Stimulated activated CD8-positive, alpha-beta memory T cell treated with anti-CD3 and anti-CD28 coated beads, Interleukin-12 subunit alpha, Interleukin-12 subunit beta, amount 100 ng/mL, for 4 hours (primary cell): ENCODE data around the gene OR9A2.

Source experiments
- DNase-seq: peaks from one replicate; pipeline ENCODE4 v3.0.0-alpha.2; 2020; ENCODE audit warnings: low read depth

OR9A2 gene

DNA sequence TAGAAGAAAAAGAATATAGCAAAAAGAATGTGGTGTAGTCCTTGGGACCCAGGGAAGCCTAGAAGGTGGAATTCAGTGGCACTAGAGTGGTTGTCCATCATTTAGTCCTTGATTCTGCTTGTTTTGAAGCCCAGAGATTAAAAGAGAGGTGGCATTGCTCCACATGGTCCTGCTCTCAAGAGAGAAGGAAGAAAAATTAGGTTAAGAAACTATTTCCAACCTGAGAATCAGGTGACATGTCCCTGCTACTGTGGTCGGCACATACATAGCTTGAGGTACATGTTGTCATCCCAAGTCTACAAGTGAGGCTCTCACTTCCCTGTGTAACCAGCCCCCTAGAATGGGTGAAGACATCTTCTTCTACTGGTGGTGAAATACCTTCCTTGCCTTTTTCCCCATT lies at the start of gene OR9A2:
TSS of gene OR9A2 (minus strand) at position 101 of the 400 bp plus-strand sequence. CDS start at position 101, 0 bp downstream.
- no peak for DNase-seq

GRCh38 chr7:143074141-143074540 lies 47.2 kb upstream of the OR9A2 start:
- no peak for DNase-seq

GRCh38 chr7:143073556-143073955 lies 46.6 kb upstream of the OR9A2 start:
- no peak for DNase-seq

GRCh38 chr7:143069912-143070500 lies 43.1 kb upstream of the OR9A2 start:
- DNase-seq, result no peak

GRCh38 chr7:143068446-143068845 lies 41.5 kb upstream of the OR9A2 start:
- DNase-seq, result no peak

DNA sequence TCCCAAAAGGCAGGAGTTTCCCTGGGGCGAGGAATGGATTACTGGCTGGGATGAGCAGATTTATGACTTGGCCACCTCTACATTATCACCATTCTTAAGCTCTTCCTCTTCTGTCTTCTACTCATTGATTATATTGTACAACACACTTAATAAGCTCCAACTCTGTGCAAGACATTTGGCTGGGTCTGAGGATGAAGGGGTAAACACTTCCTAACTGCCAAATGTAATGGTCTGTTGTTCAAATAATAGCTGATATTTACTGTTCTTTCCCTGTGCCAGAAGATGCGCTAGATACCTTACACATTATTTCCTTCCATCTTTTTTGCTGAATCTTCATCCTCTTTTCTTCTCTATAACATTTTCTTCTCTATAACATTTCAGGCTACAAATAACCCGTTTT lies 36.8 kb upstream of the OR9A2 start:
- no peak for DNase-seq

GRCh38 chr7:143055754-143056153 lies 28.8 kb upstream of the OR9A2 start:
- DNase-seq, result no peak

DNA sequence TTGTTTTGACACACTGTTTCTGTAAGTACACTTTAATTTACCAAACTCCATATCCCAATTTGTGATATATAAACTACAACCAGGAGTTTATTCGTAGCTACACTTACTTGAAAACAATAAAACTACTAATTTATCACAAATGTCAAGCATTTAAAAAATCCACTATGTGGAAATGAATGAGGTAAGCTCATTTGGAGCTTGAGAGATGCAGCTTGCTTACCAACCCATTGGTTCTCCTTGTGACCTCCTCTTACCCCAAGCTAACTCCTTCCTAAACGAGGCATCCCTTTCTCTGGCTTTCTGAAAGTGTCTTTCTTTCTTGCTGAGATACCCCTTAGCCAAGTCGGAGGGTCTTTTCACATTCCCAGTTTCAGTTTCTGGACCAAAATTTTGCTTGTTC lies 27.7 kb upstream of the OR9A2 start:
- DNase-seq, result no peak

- no peak for DNase-seq
These were observed 25.1 kb upstream of the OR9A2 start, which contains the start of gene OR6V1 for GRCh38 chr7:143052041-143052440. TSS of gene OR6V1 (plus strand) at chr7:143052341. CDS start at chr7:143052341, 0 bp downstream.

DNA sequence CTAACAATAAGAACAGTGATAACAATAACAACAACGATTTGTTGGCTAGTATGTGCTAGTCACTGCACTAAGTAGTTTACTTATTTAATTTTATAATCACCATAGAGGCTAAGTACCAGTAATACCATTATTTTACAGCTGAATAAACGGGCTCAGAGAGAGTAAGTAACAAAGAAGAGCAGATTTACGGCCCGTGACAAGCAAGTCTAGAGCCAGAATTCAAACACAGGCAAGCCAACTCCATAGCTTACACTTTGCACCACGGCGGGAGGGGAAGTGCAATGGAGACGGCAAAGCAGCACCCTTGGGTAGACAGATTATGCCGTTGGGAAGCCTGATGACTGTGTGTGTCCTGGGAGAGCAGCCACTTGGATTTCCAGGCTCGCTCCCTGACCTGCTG lies 24.0 kb upstream of the OR9A2 start:
- no peak for DNase-seq

DNA sequence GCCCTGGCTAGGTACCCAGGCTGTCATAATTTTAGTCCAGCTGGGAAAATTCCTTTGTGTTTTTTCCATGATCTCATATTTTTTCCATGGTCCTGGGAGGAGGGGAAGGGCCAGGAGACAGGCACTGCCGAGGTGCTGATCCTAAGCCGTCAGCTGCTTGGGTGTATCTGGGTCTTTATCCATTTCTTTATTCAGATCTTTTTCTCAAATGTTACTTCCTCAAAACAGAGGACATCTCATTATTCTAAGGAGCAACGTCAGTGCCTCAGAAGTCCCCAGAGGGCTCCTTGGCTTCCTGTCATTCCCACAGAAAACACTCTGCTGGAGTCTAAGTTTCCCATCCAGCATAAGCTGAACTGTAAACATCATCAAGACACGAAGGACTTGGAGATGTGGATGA lies 22.4 kb upstream of the OR9A2 start:
- no peak for DNase-seq

DNA sequence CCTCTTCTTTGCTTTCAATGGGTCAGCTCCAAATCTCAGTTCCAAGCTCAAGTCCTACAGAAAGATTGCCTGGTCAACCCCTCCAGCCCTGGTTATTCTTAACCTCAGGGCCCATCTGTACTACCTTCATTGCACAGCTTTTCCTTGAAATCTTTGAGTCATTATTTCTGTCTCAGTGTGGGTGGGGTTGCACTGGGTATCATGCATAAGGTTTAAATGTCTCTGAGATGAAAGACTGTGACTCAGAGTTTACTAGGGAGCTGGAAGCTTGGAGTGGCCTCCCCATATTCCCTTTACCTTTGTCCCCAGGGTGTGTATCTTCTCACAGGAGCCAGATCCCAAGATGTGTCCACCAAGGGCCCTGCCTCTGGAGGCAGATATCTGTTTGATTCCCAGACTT lies 21.9 kb upstream of the OR9A2 start:
- no peak for DNase-seq

DNA sequence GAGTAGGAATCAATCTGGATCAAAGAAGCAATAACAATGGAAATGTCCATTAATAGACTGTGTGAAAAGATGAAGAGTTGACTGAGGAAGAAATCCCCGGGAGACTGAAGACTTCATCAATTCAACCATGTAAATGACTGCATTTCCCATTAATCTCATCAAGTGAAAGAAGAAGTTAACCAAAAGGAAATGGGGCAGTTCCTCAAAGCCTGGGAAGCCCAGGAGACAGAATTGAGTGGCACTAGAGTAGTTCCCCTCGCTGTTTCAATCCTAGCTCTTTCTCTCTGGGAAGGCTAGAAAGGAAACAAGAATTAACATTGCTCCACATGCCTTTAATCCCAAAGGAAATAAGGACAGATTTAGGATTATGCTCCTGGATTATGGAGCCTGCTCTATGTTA lies 20.4 kb upstream of the OR9A2 start:
- no peak for DNase-seq

- no peak for DNase-seq
These were observed 19.5 kb upstream of the OR9A2 start for GRCh38 chr7:143046426-143046851.

DNA sequence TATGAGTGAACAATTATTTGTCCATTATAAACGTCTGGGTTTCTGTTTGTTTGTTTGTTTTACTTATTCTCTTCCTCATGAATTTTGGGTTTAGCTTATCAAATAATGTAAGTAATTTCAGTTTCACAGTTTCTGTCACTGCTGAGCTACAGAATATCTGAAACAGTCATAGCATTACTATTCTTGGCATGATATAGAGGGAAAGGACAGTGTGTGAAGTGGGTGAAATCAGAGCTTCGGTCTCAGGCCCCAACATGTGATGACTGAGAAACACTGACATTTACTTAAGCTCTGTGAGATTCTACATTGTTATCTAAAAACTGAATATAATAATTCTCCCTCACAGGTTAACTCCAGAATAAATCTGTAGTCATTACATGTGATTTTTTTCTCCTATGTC lies 16.5 kb upstream of the OR9A2 start:
- no peak for DNase-seq

DNA sequence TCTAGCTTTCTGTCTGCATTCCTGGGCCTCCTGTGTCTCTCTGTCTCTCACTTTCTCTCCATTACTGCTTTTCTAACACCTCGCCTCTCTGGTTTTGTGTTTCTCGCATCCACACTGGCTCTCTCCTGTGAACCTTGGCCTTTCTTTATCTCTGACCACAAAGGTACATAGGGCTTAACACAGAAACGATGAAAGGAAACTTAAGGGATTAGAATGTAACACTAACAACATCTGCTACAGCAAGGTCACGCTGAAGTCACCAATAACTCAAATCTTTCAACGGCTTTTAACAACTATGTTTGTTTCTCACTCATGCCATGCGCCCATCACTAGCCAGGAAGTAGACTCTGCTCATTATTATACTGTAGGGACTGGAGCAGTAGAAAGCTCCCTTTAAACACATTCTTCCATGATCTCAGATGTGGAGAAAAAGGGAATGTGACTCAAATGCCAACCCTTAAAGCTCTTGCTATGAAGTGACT lies 15.9 kb upstream of the OR9A2 start:
- no peak for DNase-seq

DNA sequence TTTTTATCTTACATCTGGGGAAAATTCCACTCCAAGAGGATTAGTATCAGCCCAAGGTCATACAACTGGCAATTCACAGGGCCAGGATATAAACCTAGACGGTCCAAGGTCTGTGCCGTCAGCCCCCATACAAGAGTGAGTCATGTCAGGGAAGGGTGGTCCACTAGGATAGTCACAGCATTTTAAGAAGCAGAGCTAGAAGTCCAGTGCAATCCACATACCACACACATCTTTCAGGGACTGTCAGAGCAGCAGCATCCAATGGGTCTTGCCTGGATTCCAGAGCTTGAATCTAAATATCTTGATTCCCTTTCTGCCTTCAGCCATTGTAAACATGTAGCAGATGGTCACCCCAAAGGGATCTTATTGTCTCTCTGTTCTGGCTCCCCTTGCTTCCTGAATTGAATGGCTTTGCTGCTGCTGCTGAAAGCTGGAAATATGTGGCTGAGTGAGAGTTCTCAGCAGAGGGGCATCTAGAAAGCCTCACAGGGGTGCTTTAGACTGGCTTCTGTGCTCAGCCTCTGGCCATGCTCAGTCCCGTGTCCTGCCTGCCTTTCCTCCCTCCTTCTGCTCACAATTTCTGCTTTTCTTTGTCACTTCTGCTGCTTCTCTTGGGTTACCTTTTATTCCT lies 15.3 kb upstream of the OR9A2 start:
- no peak for DNase-seq

GRCh38 chr7:143041346-143041745 lies 14.4 kb upstream of the OR9A2 start:
- DNase-seq, result no peak

DNA sequence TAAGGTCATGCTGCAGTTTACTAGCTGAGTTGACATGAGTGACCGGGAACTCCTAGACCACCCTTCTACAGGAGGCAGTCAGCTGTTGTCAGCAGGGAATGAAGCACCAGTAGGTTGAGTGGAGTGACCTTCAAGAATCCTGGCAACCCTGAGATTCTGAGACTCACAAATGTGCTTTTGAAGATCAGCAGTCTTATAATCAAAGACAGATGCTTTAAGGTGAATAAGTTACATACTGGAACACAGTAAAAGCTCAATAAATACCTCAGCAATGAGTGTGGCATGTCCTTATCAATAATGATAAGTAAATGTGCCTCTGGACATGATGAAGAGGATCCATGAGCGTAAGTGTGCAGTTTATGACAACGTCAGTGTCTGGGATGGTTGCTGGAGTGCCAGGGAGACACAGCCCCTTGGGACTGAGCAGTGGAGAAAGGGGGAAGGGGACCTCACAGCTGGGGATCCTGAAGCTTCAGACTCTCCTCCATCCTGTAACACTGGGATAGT lies 13.3 kb upstream of the OR9A2 start:
- DNase-seq, result no peak

GRCh38 chr7:143038635-143039034 lies 11.7 kb upstream of the OR9A2 start:
- DNase-seq, result no peak

DNA sequence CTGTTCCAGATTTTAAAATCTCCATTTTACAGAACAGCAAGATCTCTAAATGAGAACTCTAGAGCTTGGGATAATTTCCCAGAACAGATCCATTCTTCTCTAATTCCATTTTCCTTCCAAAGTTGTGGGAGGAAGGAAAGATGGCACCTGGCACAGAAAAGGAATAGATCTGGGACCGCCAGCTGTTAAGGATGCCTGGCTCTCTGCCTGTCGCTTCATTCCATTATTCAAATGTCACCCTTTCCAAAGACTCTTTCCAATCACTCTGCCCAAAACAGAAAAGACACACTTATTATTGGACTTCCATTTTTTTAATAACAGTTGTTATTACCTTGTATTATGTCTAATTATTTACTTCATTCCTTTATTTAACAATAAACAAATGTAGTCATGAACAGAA lies 751 bp upstream of the OR9A2 start:
- no peak for DNase-seq

- DNase-seq, result no peak
These were observed 1.6 kb downstream of the OR9A2 start for GRCh38 chr7:143025371-143025770.

- DNase-seq, result no peak
These were observed 3.9 kb downstream of the OR9A2 start for GRCh38 chr7:143023047-143023446.

DNA sequence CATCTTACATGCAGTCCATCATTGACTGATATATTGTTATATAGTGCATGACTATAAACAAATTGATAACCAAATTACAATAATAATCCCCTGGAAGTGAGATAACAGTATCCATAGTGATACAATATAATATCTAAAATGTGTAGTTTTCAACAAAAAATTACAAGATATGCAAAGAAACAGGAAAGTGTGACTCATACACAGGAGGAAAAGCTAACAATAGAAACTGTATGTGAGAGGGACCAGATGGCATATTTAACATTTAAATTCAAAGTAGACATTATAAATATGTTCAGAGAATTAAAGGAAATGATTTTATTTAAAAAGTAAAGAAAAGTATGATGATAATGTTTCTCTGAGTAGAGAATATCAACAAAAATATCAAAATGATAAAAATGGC lies 8.0 kb downstream of the OR9A2 start:
- DNase-seq, result no peak
